GM13976 (cell line): Measurements from ENCODE around the gene RARB.
A peak's percentile ranks its signal among the peaks of the same experiment; 100 is the strongest.

Experiments used
- DNase-seq: peaks from one replicate; pipeline ENCODE4 v3.0.0; 2012; ENCODE audit warnings: low spot score
- CTCF ChIP-seq: IDR thresholded peaks from 2 replicates; pipeline ENCODE4 v1.5.1; 2012; ENCODE audit warnings: borderline replicate concordance, mild to moderate bottlenecking; ENCODE audit not compliant: insufficient read depth; ENCODE audit errors: extremely low read depth, missing control alignments, control extremely low read depth
- in situ Hi-C: fragments of 300-500 bp; cut with MboI; formaldehyde crosslinking; loops from one replicate; pipeline ENCODE4 v1.12.0; 2022; ENCODE audit warnings: low sequenced_read_pairs, mixed read lengths, inconsistent platforms; ENCODE audit not compliant: unreplicated experiment

RARB gene

GRCh38 chr3:25427942-25428788, at the start of gene RARB:
TSS of gene RARB (plus strand) at chr3:25428263. CDS start at chr3:25428732, 469 bp downstream.
- in situ Hi-C loops = no loop called here
- DNase-seq = peak; percentile 33
- TF ChIP-seq CTCF = no peak

DNA sequence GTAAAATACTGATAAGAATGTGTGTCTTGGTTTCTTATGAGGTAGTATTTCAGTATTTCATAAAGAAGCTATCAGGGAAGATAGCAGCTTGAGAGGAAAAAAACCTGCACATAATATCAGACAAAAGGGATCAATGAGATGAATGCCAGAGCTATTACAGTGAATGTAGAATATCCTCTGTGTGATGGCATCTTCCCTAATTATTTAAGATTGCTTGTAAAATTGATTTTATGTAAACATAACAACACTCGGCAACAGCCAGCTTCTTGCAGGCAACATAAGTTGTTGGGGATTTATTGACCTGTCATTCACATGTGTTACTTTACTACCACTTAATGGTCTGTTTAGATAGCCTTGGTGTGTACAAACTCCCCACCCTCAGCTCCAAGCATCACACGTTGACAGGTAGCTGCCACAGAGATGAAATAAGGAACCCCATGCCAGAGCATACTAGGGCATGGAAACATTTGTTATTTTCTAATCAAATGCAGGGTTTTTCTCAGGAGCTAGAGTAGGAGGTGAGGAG, 49.2 kb upstream of the RARB start:
- in situ Hi-C loops = no loop called here
- DNase-seq = no peak
- TF ChIP-seq CTCF = no peak

DNA sequence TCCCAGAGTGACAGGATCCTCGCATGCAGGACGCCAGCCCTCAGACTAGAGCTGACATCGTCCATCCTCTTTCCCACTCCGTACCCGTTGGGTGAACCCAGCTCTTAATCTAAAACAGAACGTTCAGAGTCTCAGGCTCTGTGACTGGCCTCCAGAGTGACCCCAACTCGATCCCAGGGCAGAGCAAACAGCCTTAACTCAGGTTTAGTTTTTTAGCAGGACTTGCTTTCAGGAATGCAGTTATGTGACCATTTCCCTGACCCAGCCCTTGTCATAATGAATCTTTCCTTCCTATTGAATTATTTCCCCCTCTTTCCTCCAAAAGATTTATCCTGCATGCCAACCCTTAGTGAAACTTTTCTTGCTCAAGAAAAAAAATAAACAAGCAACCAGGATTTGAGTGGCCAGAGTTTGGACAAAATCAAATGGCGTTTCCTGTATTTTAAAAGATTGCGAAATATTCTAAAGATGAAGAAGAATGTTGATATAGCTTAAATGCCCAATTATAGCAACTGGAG, 47.8 kb upstream of the RARB start:
- no peak for TF ChIP-seq CTCF
- in situ Hi-C loops = no loop called here

DNA sequence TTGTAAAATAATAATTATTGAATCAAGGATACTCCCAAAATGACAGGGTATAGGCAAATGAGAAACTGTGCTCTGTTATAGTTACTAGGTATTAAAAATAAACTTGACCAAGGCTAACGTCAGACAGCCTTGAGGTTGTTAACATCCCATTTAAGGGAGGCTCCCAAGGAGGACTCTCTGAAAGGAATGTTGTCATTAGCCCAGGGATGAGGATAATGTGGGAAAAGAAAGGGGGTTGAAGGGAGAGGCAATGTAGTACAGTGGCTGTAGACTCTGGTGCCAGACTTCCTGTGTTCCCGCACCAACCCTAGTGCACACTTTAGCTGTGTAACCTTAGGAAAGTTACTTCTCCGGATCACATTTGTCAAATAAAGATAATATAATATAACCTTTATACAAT, 47.0 kb upstream of the RARB start:
- no peak for TF ChIP-seq CTCF
- DNase-seq = no peak
- in situ Hi-C loops = no loop called here

More for the DNA sequence above, 47.8 kb upstream of the RARB start:
- DNase-seq = no peak

GRCh38 chr3:25384471-25384870, 43.6 kb upstream of the RARB start:
- no peak for TF ChIP-seq CTCF
- DNase-seq = no peak
- in situ Hi-C loops = no loop called here

DNA sequence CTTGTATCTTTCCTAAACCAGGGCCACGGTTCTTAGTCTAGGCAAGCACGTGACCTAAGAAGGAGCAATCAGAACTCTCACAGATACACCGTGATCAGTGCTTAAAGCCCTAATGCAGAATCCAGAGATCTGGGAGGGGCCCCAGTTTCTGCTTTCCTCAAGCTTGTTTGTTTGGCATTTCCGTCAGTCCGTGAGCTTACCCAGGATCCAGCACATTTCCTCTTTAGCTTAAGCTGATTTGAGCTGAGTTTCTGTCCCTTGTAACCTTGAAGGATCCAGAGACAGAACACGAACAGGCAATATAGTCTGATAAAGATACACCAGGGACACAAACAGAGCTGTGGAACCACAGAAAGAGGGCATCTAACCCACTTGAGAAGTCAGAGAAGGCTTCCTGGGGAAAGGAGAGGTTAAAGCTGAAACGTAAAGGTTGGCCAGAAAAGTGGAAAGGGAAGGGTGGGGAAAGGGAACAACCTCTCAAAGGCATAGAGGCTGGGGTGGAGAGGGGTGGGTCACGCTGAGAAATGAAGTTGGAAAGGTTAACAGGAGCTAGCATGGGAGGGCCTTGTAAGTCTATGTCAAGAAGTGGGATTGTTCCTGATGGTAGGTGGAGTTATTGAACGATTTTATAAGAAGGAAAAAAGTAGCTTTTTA, 42.1 kb upstream of the RARB start:
- no peak for TF ChIP-seq CTCF
- in situ Hi-C loops = no loop called here
- DNase-seq = no peak
